ENCODE measurements around the gene SLC5A10. TPM values are rescaled to one million over a fixed set of nuclear protein-coding genes. Genes with fewer than 3 reads are reported as not detected.
A peak's percentile ranks its signal among the peaks of the same experiment; 100 is the strongest.
"Not testable (repeated sequence)": the region's sequence is repeated elsewhere in the genome, so short reads cannot be mapped to it uniquely, and the experiment has no call there.

The SLC5A10 gene
- polyA plus RNA-seq, 1 donor from 2014 or later, result 0.79 TPM

DNA sequence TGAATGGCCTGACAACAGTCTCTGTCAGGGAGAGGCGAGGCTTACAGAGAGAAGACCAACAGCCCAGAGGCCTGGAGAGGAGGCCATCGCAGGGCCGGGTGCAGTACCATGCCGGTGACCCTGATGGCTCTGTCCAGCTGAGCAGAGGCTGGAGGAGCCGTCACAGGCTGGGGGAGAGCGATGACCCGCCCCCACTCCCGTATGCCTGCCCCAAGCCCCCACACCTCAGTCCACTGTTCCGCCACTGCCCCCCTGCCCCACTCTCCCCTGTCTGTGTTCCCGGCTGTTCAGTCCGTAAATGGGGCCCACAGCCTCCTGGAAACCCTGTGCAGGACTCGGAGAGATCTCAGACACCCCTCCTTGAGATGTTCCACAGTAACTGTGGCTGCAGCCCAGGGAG is 65.4 kb downstream of the SLC5A10 start:
- Mint-ChIP-seq H3K4me3 (peak overlapping the region in 1 of 4 donors; percentile 54), H3K27me3 (no peaks in the 10 kb centered on the region), H3K4me1 (peaks cover 7 to 13% (median 10%) of the 10 kb centered on the region in 3 donors), H3K27ac (peak overlapping the region in 2 of 3 donors; percentile 48 to 76), H3K9me3 (no peaks in the 10 kb centered on the region), H3K36me3 (peaks cover 3% of the 10 kb centered on the region)

DNA sequence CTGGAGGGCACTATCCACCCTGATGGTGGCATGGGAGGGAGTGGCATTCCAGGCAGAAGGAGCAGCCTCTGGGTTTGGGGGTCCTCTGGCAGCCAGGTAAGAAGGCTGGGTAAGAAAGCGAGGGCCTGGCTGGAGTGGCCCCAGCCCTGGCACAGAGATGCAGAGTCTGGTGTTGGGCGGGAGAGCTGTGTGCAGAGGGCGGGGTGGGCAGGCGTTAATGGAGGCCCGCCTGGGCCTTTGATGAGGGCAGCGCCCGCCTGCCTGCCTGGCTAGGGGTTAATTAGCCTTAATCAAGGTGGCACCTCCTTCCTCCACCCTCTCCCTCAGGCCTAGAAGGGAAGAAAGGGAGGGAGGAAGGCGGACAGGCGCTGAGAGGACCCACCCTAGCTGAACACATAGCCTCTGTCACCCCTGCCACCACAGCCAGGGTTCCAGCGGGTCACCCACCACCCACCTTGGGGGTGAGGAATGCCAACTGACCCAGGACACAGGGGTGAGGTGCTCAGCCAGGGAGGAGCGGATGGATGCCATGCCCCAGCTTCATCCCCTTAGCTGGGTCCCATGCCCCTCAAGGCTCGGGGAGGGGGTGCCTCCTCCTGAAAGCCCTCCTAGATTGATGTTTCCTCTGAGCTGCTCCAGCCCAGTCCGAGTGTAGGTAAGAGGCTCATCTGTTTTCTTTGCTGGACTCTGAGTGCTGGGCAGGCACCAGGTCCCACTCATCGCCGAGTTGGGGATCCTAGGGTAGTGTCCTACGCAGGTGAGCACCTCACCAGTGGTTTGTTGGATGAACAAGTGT is 66.0 kb downstream of the SLC5A10 start:
- H3K4me1 Mint-ChIP-seq, result peaks cover 10 to 13% (median 13%) of the 10 kb centered on the region in 3 donors
- no peak overlapping the region for H3K4me3 Mint-ChIP-seq
- no peaks in the 10 kb centered on the region for H3K27me3 Mint-ChIP-seq
- no peaks in the 10 kb centered on the region for H3K9me3 Mint-ChIP-seq
- peak overlapping the region in 2 of 3 donors; percentile 35 to 76 for H3K27ac Mint-ChIP-seq
- peaks cover 3% of the 10 kb centered on the region for H3K36me3 Mint-ChIP-seq

DNA sequence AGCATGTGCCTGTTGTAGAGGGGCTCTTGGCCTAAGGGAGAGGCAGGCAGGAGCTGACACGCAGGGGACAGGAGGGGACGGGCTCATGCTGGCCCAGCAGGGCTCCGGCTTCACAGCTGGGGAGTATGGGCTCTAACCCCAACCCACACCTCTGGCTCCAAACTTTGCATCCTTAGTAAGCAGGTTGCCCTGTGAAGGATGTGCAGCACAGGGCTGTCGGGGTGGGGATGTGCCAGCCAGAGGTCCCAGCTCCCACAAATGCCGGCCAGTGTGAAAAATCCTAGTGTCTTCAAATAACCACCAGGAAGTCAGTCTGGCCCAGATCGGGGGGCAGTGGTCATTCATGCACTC is 66.6 kb downstream of the SLC5A10 start:
- no peaks in the 10 kb centered on the region for H3K27me3 Mint-ChIP-seq
- peaks cover 10 to 13% (median 13%) of the 10 kb centered on the region in 3 donors for H3K4me1 Mint-ChIP-seq
- H3K27ac Mint-ChIP-seq, result peak overlapping the region in 1 of 3 donors; percentile 35
- no peaks in the 10 kb centered on the region for H3K9me3 Mint-ChIP-seq
- H3K36me3 Mint-ChIP-seq, result peaks cover 3% of the 10 kb centered on the region
- peak overlapping the region in 1 of 4 donors; percentile 29 for H3K4me3 Mint-ChIP-seq

DNA sequence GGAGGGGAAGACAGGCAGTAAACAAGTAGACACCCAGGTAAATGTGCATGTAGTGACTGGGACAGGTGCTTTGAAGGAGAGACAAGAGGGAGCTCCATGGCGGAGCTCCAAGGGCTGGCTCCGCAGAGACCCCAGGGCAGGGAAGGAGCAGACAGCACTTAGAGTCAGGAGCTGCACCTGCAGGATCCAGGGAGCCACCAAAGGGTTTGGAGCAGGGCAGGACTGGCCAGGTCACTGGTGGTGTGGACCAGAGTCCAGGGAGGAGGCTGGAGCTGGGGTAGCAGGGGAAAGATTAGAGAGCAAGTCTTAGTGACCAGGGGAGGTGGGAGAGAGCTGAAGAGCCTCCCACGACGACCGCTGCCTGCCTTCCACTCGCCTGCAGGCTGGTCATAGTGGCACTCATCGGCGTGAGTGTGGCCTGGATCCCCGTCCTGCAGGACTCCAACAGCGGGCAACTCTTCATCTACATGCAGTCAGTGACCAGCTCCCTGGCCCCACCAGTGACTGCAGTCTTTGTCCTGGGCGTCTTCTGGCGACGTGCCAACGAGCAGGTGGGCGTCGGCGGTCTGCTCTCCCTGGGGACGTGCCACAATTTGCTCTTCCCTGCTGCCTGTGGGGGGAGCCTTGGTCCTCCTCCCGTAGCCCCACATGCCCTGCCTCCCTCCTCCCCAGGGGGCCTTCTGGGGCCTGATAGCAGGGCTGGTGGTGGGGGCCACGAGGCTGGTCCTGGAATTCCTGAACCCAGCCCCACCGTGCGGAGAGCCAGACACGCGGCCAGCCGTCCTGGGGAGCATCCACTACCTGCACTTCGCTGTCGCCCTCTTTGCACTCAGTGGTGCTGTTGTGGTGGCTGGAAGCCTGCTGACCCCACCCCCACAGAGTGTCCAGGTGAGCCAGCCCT is 67.3 kb downstream of the SLC5A10 start:
- H3K27ac Mint-ChIP-seq, result peak overlapping the region; percentile 35 to 81 (median 40)
- H3K4me1 Mint-ChIP-seq, result peaks cover 10 to 15% (median 13%) of the 10 kb centered on the region in 3 donors
- no peaks in the 10 kb centered on the region for H3K27me3 Mint-ChIP-seq
- H3K36me3 Mint-ChIP-seq, result peaks cover 3% of the 10 kb centered on the region
- H3K9me3 Mint-ChIP-seq, result no peaks in the 10 kb centered on the region
- peak overlapping the region in 1 of 4 donors; percentile 29 for H3K4me3 Mint-ChIP-seq

DNA sequence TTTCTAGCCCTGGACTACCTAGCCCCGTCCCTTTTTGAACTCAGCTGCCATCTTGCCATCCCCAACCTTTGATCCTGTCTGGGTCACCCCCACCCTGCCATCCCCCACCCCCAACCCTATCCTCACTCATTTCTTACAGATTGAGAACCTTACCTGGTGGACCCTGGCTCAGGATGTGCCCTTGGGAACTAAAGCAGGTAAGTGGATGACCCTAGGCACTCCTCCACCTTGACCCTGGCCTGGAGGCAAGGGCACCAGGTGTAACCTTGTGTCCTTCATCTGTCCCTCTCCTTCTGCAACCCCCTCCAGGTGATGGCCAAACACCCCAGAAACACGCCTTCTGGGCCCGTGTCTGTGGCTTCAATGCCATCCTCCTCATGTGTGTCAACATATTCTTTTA is 68.1 kb downstream of the SLC5A10 start:
- H3K27me3 Mint-ChIP-seq, result no peaks in the 10 kb centered on the region
- H3K9me3 Mint-ChIP-seq, result no peaks in the 10 kb centered on the region
- peak overlapping the region in 2 of 3 donors; percentile 53 to 75 for H3K27ac Mint-ChIP-seq
- H3K36me3 Mint-ChIP-seq, result peaks cover 3% of the 10 kb centered on the region
- H3K4me3 Mint-ChIP-seq, result no peak overlapping the region
- H3K4me1 Mint-ChIP-seq, result peaks cover 16 to 20% (median 19%) of the 10 kb centered on the region in 3 donors

DNA sequence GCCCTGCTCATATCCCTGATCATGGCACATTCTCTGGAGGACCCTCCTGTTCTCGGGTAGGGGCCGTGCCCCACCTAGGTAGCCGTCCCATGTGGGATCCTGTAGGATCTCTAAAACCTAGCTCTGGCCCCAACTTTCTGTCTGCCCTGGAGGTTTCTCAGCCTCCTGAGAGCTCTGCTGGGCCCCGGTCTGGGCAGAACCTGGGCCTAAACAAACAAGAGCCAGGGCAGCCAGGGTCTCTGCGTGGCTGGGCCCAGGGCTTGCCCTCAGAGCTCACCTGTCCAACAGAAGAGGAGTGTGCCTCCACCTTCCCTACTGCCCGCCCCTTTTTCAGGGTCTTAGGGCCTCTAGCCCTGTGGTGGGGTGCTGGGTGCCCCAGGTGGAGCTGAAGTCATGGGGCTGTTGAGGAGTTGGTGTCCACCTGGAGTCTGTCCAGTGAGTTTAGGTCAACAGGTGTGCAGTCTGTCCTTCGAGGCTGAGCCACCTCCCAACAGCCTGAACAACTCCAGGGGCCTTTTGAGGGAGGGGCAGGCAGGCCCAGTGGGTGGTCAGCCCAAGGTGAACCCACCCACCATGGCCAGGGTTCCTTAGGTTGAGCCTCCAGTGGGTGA is 69.2 kb downstream of the SLC5A10 start:
- H3K27ac Mint-ChIP-seq, result peak overlapping the region; percentile 31 to 83 (median 68)
- not testable (repeated sequence) for H3K36me3 Mint-ChIP-seq, H3K9me3 Mint-ChIP-seq, H3K4me3 Mint-ChIP-seq, H3K27me3 Mint-ChIP-seq
- peaks cover 15 to 20% (median 16%) of the 10 kb centered on the region in 3 donors for H3K4me1 Mint-ChIP-seq

DNA sequence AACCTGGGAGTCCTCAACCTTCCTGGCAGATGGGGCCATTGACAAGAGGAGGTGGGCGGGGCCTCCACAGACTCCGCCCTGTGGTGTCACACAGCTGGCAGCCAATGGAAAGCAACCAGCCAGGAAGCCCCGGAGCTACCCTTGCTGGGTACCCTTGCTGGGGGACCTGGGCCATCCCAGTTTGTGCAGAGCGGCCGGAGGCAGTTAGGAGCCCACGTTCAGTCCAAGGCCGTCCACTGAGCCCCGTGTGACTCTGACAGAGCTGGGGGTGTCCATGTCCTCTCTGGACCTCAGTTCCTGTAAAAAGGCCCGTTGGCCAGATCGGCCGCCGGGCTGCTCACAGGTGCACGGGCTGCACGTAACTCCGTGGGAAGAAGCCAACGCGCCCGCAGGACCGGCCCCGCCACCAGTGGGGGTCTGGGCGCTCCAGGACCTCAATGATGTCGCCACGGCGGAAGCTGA is 69.7 kb downstream of the SLC5A10 start:
- Mint-ChIP-seq H3K27ac (peak overlapping the region; percentile 31 to 83 (median 68)), H3K9me3 (no peaks in the 10 kb centered on the region), H3K36me3 (peaks cover 3% of the 10 kb centered on the region), H3K27me3 (no peaks in the 10 kb centered on the region), H3K4me3 (no peak overlapping the region), H3K4me1 (peaks cover 15 to 20% (median 16%) of the 10 kb centered on the region in 3 donors)

DNA sequence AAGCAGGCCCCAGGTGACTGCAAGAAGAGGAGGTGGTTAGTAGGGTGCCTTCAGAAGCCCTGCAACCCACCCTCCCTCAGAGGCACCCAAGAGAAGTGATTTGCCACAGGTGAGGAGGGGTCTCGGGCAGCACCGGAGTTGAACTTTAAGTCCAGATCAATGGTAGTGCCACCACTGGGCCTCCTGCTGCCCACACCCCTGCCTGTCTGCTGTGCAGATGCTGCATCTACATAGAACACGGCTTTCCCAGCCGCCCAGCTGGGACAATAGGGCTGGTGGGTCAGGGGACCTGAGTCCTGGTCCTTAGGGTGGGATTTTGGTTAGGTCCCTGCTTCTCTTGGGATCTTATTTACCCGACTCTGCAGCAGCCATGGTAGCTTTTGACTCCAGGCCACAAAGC is 70.2 kb downstream of the SLC5A10 start:
- H3K27me3 Mint-ChIP-seq, result no peaks in the 10 kb centered on the region
- no peaks in the 10 kb centered on the region for H3K9me3 Mint-ChIP-seq
- H3K4me3 Mint-ChIP-seq, result no peak overlapping the region
- H3K27ac Mint-ChIP-seq, result peak overlapping the region in 2 of 3 donors; percentile 68 to 78
- peaks cover 15 to 20% (median 16%) of the 10 kb centered on the region in 3 donors for H3K4me1 Mint-ChIP-seq
- peaks cover 3% of the 10 kb centered on the region for H3K36me3 Mint-ChIP-seq

DNA sequence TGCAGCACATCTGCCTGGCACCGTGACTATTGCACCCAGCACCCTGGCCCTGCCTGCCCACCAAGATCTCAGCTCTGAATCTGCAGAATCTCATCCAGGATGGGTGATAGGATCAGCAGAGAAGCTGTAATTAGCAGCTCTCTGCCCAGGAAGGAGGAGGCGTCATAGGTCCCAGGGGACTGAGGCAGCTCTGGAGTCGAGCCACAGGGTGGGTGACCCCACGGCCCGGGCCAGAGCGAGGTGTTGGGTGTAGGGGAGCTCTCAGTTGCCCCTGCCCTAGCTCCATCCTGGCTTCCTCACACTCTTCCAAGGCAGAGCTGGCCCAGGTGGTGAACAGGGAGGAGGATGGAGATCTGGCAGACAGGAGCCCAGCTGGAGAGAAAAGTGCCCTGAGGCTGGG is 70.8 kb downstream of the SLC5A10 start:
- Mint-ChIP-seq H3K27ac (peak overlapping the region in 2 of 3 donors; percentile 68 to 78), H3K4me1 (peaks cover 15 to 20% (median 16%) of the 10 kb centered on the region in 3 donors), H3K9me3 (no peaks in the 10 kb centered on the region), H3K4me3 (no peak overlapping the region), H3K27me3 (no peaks in the 10 kb centered on the region), H3K36me3 (peaks cover 3% of the 10 kb centered on the region)

DNA sequence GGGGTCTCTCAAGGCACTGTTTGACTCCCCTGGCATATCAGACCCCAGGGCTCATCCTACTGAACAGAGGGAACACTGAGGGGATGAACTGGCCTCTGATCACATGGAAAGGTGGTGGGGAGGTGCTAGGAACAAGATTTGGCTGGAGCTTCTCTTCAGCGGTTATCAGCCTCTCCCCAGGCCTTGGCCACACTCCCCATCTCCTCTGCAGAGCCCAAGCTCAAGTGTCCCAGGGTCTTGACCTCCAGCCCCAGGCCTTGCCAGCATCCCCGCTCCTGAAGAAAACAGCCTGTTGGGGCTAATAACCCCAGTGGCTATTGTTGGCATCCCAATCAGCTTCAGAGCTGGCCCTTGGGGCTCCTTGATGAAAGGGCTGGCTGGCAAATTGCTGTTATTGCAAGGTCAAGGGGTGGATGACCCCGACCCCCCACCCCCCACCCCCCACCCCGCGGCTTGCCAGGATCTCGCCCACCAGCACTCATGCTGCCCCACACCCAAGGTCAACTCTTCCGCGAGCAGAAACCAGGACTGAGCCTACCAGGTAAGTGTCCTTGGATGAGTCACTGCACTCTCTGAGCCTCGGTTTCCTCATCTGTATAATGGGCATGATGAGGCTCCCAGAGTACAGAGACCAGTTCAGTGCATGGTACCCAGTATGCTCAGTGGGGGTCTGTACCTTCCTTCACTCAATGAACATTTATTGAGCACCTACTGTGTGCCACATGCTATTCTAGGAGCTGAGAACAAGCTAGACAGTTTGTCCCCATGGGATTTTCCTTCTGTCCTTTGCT is 71.4 kb downstream of the SLC5A10 start:
- H3K9me3 Mint-ChIP-seq, result no peaks in the 10 kb centered on the region
- H3K36me3 Mint-ChIP-seq, result peaks cover 3% of the 10 kb centered on the region
- H3K27me3 Mint-ChIP-seq, result no peaks in the 10 kb centered on the region
- H3K4me3 Mint-ChIP-seq, result no peak overlapping the region
- H3K27ac Mint-ChIP-seq, result no peak overlapping the region
- peaks cover 15 to 20% (median 16%) of the 10 kb centered on the region in 3 donors for H3K4me1 Mint-ChIP-seq

DNA sequence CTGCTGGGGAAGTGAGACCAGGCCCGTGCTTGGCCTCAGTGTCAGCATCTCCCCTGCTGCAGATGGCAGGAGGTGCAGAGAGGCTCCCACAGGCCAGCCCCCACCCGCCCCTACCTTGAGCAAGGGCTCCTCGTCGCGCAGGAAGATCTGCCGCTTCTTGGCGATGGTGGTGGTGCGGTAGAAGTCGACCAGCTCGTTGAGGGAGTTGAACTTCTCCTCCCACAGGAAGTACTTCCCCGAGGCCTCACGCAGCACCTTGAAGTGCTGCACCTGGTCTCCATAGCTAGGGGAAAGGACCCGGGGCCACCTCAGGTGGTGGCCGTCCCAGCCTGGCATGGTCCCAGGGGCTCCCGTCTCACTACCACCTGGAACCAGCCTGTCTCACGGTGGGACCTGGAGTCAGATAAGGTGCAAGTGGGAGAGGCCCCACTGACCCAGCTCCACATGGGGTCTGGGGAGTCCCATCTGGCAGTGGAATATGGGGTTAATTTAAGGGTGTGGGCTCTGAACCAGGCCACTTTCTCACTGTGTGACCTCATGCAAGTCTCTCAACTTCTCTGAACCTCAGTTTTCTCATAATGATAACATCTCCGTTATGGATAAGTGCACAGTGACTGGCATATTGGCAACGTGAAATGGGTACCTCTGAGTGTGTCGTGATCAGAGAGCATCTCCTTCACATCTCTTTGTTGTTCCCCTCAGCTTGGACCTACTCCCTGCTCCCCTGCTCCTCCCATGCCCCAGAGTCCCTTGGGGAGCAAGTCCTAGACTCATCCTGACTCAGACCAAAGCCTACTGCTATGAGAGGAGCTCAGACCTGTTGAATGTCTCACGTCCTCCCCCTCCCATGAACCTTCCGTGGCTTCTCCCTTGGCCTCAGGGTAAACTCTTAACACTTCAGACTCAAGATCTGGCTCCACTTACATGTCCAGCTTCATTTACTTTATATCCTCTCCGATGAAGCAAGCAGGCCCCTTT is 72.4 kb downstream of the SLC5A10 start:
- H3K4me3 Mint-ChIP-seq, result peak overlapping the region in 2 of 4 donors; percentile 39 to 66

DNA sequence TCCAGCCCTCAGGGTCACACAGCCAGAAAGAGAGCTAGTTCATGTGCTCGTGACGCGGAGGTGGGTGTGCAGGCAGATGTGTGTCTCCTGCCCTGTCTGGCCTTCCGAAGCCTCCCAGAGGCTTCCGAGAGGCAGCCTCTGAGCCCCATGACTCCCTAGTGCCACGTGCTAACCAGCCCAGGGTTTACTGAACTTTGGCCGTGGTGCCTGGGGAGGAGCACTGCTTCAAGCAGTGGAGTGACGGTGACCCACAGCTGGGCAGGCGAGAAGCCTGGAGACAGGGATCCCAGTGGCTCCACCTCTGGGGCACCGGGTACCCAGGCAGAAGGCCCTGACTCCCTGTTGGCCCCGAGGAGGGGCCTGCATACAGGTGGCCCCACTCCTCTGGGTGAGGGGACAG is 76.7 kb downstream of the SLC5A10 start:
- H3K36me3 Mint-ChIP-seq, H3K4me3 Mint-ChIP-seq, H3K27ac Mint-ChIP-seq, H3K27me3 Mint-ChIP-seq, H3K9me3 Mint-ChIP-seq, H3K4me1 Mint-ChIP-seq: not testable (repeated sequence)

More for the DNA sequence above, 72.4 kb downstream of the SLC5A10 start:
- peak overlapping the region; percentile 63 to 91 (median 67) for H3K27ac Mint-ChIP-seq
- H3K9me3 Mint-ChIP-seq, result no peaks in the 10 kb centered on the region
- H3K36me3 Mint-ChIP-seq, result peaks cover 3% of the 10 kb centered on the region
- no peaks in the 10 kb centered on the region for H3K27me3 Mint-ChIP-seq
- H3K4me1 Mint-ChIP-seq, result peaks cover 9 to 14% (median 9%) of the 10 kb centered on the region in 3 donors

DNA sequence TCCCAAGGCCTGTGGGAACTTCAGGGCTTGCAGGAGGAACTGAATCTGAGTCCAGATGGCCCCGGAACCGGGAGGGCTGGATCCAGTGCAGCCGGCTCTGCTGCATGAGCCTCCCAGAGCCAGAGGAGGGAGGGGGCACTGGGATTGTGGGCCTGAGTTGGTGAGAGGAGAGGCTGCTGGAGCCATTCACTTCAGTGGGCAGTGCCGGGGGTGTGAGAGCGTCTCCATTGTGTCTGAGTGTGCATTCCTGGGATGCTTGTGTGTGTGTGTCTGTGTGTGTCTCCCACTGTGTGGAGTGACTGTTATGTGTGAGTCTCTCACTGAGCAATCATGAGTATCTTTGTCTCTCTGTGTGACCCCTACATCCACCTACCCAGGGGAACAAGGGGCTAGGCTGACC is 77.8 kb downstream of the SLC5A10 start:
- H3K36me3 Mint-ChIP-seq, H3K27ac Mint-ChIP-seq, H3K9me3 Mint-ChIP-seq, H3K27me3 Mint-ChIP-seq, H3K4me3 Mint-ChIP-seq, H3K4me1 Mint-ChIP-seq: not testable (repeated sequence)
